ENCODE data around the gene ITCH.

GRCh38 chr20:34334654-34335407 lies 28.2 kb upstream of the ITCH start:
- TF ChIP-seq CTCF (IDR thresholded peaks at IDR 0.05 in 2 of 3, conservative IDR thresholded peaks at IDR 0.05 in 1 of 3; ENCODE audit: borderline replicate concordance in 1 of 3, insufficient read depth in 1 of 3, low read depth in 2 of 3, low read length in 2 of 3) (no peak), POLR2AphosphoS5 (IDR thresholded peaks at IDR 0.05; ENCODE audit: low read depth, low read length) (no peak), YY1 (IDR thresholded peaks at IDR 0.05; ENCODE audit: extremely low read depth, insufficient replicate concordance, low read depth, low read length) (no peak), SP1 (IDR thresholded peaks at IDR 0.05; ENCODE audit: low read depth) (no peak), SRF (IDR thresholded peaks at IDR 0.05; ENCODE audit: low read depth) (no peak), CEBPB (IDR thresholded peaks at IDR 0.05; ENCODE audit: low read depth) (no peak)
